ENCODE data around the gene CLTB. TPM values are rescaled to one million over a fixed set of nuclear protein-coding genes. Genes with fewer than 3 reads are reported as not detected.

The CLTB gene
- total and polyA plus RNA-seq, 2 of the 13 experiments (the other 11 are each of a cell fraction or from before 2014, with no cell fraction given): 23.3 to 33.8 TPM

DNA sequence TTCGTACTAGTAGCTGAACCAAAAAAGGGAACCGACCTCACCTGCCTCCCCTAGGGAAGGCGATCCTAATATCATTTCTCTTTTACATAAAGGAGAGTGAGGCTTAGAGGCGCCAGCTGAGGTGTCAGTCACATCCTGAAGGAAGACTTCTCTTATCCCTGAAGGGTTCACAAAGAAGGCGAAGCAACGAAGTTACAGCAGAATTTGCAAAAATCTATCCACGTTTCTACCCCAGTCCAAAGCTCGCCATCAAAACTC is 54.2 kb downstream of the CLTB start:
- intact Hi-C loops (cut with micrococcal nuclease; ENCODE audit: unreplicated experiment) (loop anchor here (1.0 kb wide), 1 partner anchor 10 kb away; no protein-coding TSS in a partner anchor), in situ Hi-C loops (cut with HindIII; ENCODE audit: extremely low pct_ligation_motif_present, low pct_unique_long_range_greater_than_20kb) (no loop called here)
- H3K36me3 ChIP-seq (replicated peaks in 1 of 2; ENCODE audit: control insufficient read depth in 1 of 2, insufficient read depth in 2 of 2, low read length in 2 of 2): peaks cover 3 to 16% of the 10 kb centered on the region in 2 experiments
- H3K4me3 ChIP-seq (replicated peaks in 1 of 3; ENCODE audit: insufficient read depth in 1 of 3, low read depth in 2 of 3, low read length in 3 of 3): peak overlapping the region; percentile 76 to 91 (median 87)
- DNase-seq (ENCODE audit: low spot score) (no peak), ATAC-seq (peak; percentile 15), FAIRE-seq (peak; percentile 40)
- H4K20me1 ChIP-seq (ENCODE audit: insufficient read depth, low read length): no peaks in the 10 kb centered on the region; the same call in 1 of the 2 replicates
- 13% methylated on average over 8 of the region's 8 CpGs for WGBS (ENCODE audit: low lambda C conversion rate)
- no peak overlapping the region for H3K27ac ChIP-seq (ENCODE audit: extremely low read length, insufficient read depth, low read length)
- peak overlapping the region; percentile 91 for H2AFZ ChIP-seq (ENCODE audit: low read length)
- ChIA-PET CTCF (ENCODE audit: low intra/inter-chr PET ratio, low total read pairs) (no interaction called here), POLR2A (interaction anchor here (0.7 to 3.9 kb wide), 13 partner anchors 10 to 187 kb away, joined by 3 to 37 read pairs (median 6); partner anchors contain the start of genes CDHR2, FAF2, HIGD2A and NOP16)
- H3K4me2 ChIP-seq (ENCODE audit: low read depth, low read length): peak overlapping the region; percentile 89
- H3K9ac ChIP-seq (ENCODE audit: insufficient read depth, low read depth, low read length): peak overlapping the region; percentile 84; the same call in 1 of the 2 replicates
- H3K79me2 ChIP-seq (ENCODE audit: insufficient read depth, low read length): peaks cover 30% of the 10 kb centered on the region
- H3K4me1 ChIP-seq (ENCODE audit: insufficient read depth, low read length): peaks cover 51% of the 10 kb centered on the region
- no peaks in the 10 kb centered on the region for H3K9me3 ChIP-seq (ENCODE audit: low read length)
- H3K27me3 ChIP-seq (ENCODE audit: control insufficient read depth in 1 of 2, insufficient read depth in 2 of 2, low read length in 2 of 2): peaks cover 3 to 6% of the 10 kb centered on the region in 2 experiments; a peak in 4 of 5 replicates
- TSS peak; percentile 58 for BruUV-seq (replicated peaks)
- TF ChIP-seq RARG (CRISPR knock-in tag; IDR thresholded peaks at IDR 0.05; ENCODE audit: low read depth): 0 out of 2 replicates have a peak, but pooled peaks have one; percentile 21
- no peak for TF ChIP-seq RORA (CRISPR knock-in tag; IDR thresholded peaks at IDR 0.05)

DNA sequence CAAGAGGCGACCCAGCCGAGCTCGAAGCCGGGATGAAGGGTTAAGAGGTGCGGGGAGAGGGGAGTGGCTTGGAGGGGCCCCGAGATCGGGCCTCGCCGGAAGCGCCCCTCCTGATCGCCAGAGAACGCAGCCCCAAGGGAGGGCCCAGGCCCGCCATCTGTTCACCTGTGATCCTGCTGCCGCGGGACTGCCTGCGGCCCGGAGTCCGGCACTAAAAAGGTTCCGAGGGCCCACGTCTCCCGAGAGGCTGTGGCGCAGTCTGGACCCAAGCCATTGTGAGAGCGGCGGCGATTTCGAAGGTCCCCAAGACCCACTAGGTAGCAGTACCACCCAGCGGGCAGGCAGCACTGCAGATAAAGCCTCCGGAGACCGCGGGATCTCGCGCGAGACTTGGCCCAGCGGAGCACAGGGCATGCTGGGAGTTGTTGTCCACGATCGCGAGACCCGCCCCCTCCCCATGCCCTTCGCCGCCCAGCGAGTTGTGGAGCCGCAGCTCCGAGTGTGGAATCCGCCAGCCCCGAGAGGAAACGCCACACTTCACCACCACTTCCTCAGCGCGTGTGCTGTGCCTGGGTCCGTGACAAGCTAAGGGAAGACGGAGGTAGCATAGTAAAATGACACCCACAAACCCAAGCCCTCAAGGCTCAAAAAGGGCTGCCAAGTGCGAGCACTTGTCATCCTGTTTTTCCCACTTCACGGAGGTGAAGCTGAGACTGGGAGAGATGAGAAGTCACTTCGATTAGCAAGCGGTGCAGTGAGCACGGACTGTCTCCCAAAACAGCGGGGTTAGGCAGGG is 54.7 kb downstream of the CLTB start, which contains the start of gene KIAA1191:
Gene KIAA1191 (minus strand): TSS at position 328 of the 796 bp plus-strand sequence. CDS start 2,256 bp downstream, outside the sequence.
- in situ Hi-C loops (cut with HindIII; ENCODE audit: extremely low pct_ligation_motif_present, low pct_unique_long_range_greater_than_20kb): no loop called here
- TF ChIP-seq, protein P1, sequence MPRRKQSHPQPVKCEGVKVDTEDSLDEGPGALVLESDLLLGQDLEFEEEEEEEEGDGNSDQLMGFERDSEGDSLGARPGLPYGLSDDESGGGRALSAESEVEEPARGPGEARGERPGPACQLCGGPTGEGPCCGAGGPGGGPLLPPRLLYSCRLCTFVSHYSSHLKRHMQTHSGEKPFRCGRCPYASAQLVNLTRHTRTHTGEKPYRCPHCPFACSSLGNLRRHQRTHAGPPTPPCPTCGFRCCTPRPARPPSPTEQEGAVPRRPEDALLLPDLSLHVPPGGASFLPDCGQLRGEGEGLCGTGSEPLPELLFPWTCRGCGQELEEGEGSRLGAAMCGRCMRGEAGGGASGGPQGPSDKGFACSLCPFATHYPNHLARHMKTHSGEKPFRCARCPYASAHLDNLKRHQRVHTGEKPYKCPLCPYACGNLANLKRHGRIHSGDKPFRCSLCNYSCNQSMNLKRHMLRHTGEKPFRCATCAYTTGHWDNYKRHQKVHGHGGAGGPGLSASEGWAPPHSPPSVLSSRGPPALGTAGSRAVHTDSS (CRISPR knock-in tag; conservative IDR thresholded peaks at IDR 0.05): no peak
- TF ChIP-seq ZBTB7A (CRISPR knock-in tag; IDR thresholded peaks at IDR 0.05) (peak; percentile 72), ZNF484 (CRISPR knock-in tag; IDR thresholded peaks at IDR 0.05; ENCODE audit: borderline replicate concordance, low read depth) (no peak), MTF2 (CRISPR knock-in tag; IDR thresholded peaks at IDR 0.05; ENCODE audit: borderline replicate concordance) (no peak; the same call in 1 of the 2 replicates), HMG20B (CRISPR knock-in tag; conservative IDR thresholded peaks at IDR 0.05) (no peak), PHF8 (CRISPR knock-in tag; IDR thresholded peaks at IDR 0.05) (peak; percentile 98), HCFC1 (IDR thresholded peaks at IDR 0.05; ENCODE audit: low read depth, low read length) (peak; percentile 91), GTF2F1 (IDR thresholded peaks at IDR 0.05; ENCODE audit: low read length) (peak; percentile 84), EED (CRISPR knock-in tag; IDR thresholded peaks at IDR 0.05) (no peak; the same call in 1 of the 2 replicates), ZNF775 (CRISPR knock-in tag; IDR thresholded peaks at IDR 0.05; ENCODE audit: borderline replicate concordance) (no peak), SKI (IDR thresholded peaks at IDR 0.05; ENCODE audit: partially characterized antibody) (peak; percentile 41), HNF4A (CRISPR knock-in tag; IDR thresholded peaks at IDR 0.05) (no peak)
- TF ChIP-seq, protein P2, sequence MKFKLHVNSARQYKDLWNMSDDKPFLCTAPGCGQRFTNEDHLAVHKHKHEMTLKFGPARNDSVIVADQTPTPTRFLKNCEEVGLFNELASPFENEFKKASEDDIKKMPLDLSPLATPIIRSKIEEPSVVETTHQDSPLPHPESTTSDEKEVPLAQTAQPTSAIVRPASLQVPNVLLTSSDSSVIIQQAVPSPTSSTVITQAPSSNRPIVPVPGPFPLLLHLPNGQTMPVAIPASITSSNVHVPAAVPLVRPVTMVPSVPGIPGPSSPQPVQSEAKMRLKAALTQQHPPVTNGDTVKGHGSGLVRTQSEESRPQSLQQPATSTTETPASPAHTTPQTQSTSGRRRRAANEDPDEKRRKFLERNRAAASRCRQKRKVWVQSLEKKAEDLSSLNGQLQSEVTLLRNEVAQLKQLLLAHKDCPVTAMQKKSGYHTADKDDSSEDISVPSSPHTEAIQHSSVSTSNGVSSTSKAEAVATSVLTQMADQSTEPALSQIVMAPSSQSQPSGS (CRISPR knock-in tag; IDR thresholded peaks at IDR 0.05): peak; percentile 83

More for the DNA sequence above, 54.7 kb downstream of the CLTB start, which contains the start of gene KIAA1191:
- WGBS (ENCODE audit: low lambda C conversion rate): under 1% methylated on average over 26 of the region's 56 CpGs
- peak; percentile 88 for FAIRE-seq
- H3K4me1 ChIP-seq (ENCODE audit: insufficient read depth, low read length): peaks cover 45% of the 10 kb centered on the region
- H3K27me3 ChIP-seq (ENCODE audit: control insufficient read depth in 1 of 2, insufficient read depth in 2 of 2, low read length in 2 of 2): peaks cover 3 to 6% of the 10 kb centered on the region in 2 experiments; a peak in 4 of 5 replicates
- H3K4me2 ChIP-seq (ENCODE audit: low read depth, low read length): peak within 1 kb of the TSS; percentile 89
- H3K27ac ChIP-seq (ENCODE audit: extremely low read length, insufficient read depth, low read length): peak within 1 kb of the TSS; percentile 60
- H2AFZ ChIP-seq (ENCODE audit: low read length): peak within 1 kb of the TSS; percentile 91
- peak within 1 kb of the TSS; percentile 76 to 91 (median 87) for H3K4me3 ChIP-seq (replicated peaks in 1 of 3; ENCODE audit: insufficient read depth in 1 of 3, low read depth in 2 of 3, low read length in 3 of 3)
- ATAC-seq: peak; percentile 98
- no peaks in the 10 kb centered on the region for H3K9me3 ChIP-seq (ENCODE audit: low read length)
- CTCF ChIA-PET (ENCODE audit: low intra/inter-chr PET ratio, low total read pairs): no interaction called here
- H3K9ac ChIP-seq (ENCODE audit: insufficient read depth, low read depth, low read length): peak within 1 kb of the TSS; percentile 84
- peaks cover 33% of the 10 kb centered on the region for H3K79me2 ChIP-seq (ENCODE audit: insufficient read depth, low read length)
- intact Hi-C loops (cut with micrococcal nuclease; ENCODE audit: unreplicated experiment): loop anchor here (1.0 kb wide), 1 partner anchor 11 kb away; no protein-coding TSS in a partner anchor
- H4K20me1 ChIP-seq (ENCODE audit: insufficient read depth, low read length): peaks cover 3% of the 10 kb centered on the region; the same call in 1 of the 2 replicates
- no TSS peak for BruUV-seq (replicated peaks)
- peak; percentile 86 for DNase-seq (ENCODE audit: low spot score)
- POLR2A ChIA-PET: interaction anchor here (0.7 to 3.9 kb wide), 15 partner anchors 8 to 188 kb away, joined by 3 to 37 read pairs (median 6); partner anchors contain the start of genes CDHR2, FAF2, HIGD2A and NOP16
- H3K36me3 ChIP-seq (replicated peaks in 1 of 2; ENCODE audit: control insufficient read depth in 1 of 2, insufficient read depth in 2 of 2, low read length in 2 of 2): peaks cover 3 to 21% of the 10 kb centered on the region in 2 experiments

Measured in HepG2 (cell line).